Epithelial cell of esophagus (primary cell): ENCODE data around the gene PLAGL1.

Experiments
- DNase-seq: peaks from one replicate; pipeline ENCODE4 v3.0.0; 2010; ENCODE audit warnings: low read depth
- H3K4me3 ChIP-seq: 2 replicates; pipeline ENCODE4 v1.5.1; 2011; ENCODE audit warnings: mild to moderate bottlenecking, low read length, control low read depth
- TF ChIP-seq, protein P1 (sequence below): IDR thresholded peaks from 2 replicates; pipeline ENCODE4 v1.5.1; 2011; ENCODE audit warnings: low read depth, mild to moderate bottlenecking, low read length, control low read depth, inconsistent platforms; ENCODE audit not compliant: insufficient read depth; ENCODE audit errors: missing control alignments

The PLAGL1 gene

DNA sequence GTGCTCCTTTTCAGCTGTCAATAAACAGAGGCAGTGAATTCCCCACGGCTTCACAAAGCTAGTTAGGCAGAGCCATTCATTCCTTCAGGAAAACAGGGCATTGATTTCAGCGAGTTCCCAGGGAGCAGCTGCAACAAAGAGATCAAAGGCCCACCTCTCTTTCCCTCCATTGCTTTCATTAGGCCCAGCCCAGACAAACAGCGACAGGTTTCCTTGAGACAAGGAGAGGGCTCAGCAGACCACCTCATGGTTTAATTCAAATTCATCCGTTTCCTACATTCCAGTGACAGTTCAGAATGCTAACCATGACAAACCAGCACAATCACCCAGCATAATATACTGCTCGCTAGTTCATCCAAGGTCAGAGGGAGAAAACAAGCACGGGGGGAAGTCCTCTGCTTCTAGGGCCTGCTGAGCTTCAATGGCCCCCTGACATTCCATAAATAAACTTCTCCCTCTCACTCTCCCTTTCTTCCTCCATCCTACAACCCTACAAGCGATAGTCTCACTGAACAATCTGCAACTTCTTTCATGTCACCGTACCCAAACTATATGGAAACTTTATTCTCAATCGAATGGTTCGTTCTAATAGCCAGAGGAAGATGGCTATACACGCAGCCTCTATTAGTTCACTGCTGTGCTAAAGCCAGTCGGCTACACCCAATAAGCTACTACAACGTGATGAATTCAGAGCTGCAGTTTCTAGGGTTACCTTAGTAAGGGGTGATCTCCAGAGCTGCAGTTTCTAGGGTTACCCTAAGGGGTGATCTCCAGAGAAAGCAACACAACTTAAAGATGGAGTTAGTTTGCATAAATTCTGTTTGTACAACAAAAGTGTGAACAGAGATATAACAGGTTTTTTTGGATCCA lies 34.7 kb downstream of the PLAGL1 start:
- DNase-seq, result no peak
- no peak overlapping the region for H3K4me3 ChIP-seq
- TF ChIP-seq, protein P1, sequence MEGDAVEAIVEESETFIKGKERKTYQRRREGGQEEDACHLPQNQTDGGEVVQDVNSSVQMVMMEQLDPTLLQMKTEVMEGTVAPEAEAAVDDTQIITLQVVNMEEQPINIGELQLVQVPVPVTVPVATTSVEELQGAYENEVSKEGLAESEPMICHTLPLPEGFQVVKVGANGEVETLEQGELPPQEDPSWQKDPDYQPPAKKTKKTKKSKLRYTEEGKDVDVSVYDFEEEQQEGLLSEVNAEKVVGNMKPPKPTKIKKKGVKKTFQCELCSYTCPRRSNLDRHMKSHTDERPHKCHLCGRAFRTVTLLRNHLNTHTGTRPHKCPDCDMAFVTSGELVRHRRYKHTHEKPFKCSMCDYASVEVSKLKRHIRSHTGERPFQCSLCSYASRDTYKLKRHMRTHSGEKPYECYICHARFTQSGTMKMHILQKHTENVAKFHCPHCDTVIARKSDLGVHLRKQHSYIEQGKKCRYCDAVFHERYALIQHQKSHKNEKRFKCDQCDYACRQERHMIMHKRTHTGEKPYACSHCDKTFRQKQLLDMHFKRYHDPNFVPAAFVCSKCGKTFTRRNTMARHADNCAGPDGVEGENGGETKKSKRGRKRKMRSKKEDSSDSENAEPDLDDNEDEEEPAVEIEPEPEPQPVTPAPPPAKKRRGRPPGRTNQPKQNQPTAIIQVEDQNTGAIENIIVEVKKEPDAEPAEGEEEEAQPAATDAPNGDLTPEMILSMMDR, result no peak

DNA sequence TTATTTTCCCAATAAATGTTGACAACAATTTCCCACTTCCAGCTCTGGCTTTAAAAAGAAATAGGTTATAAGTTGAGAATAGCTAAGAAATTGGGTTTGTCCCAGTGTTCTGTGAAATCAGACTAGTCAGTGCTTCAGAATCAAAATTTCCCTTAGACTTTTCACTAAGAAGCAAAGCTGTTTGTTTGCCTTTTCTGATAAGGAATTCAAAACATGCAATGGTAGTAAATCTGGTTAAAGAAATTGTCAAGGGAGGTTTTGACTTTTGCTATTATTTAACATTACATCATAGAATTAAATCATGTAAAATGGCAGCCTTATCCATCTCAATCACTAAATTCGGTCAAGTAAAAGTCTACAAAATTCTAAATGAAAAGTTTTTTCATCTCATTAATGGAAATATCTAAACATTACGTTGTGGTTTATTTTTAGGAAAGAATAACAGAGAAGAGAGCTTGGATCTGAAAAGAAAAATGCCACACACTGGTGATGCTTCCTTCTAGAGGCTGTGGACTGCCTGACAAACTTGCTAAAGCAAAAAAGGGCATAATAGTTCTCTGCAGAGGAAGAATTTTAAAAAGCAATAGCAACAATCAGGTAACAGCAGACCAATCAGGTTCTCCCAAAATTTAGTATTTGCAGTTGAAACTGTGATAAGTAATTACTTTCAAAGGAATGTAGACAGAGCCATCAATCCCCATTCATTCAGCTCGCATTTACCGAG lies 36.4 kb downstream of the PLAGL1 start:
- DNase-seq, result no peak
- TF ChIP-seq, protein P1, result no peak
- H3K4me3 ChIP-seq, result no peak overlapping the region

DNA sequence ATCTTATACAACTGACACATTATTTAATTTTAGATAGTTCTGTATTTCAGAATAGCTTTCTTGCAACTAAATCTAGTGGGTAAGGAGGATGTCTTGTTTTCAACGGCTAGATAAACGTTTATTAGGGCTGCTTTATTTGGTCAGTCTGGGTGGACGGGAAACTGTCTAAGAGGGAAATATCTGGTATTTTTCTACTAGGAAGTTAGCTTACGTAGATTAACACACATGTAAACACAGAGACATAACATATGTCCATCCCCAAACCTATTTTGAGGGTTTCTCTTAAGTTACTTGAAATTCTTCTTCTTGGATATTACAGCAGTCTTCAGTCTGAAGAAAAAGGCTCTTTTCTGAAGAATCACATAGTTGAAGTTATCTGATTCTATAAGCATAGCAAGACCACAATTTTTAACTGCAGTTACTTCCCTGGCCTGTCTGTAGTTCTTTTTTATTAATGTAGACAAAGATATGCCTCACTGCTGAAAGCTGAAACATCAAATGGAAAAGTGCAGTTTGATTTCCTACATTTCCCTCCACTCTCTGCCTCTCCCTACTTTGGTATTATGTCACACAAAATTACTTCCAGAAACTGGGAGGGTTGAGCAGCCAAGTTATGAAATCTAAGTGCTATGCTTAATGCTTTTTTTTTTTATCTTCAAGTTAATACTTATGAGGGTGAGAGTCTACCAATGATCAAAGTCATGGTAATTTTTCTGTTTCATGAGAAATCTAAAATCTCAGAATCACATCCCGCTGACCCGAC lies 37.4 kb downstream of the PLAGL1 start:
- H3K4me3 ChIP-seq, result no peak overlapping the region
- TF ChIP-seq, protein P1, result no peak
- no peak for DNase-seq

- DNase-seq, result no peak
- H3K4me3 ChIP-seq, result no peak overlapping the region
- TF ChIP-seq, protein P1, result no peak
These were observed 39.0 kb downstream of the PLAGL1 start for GRCh38 chr6:143969077-143969476.

DNA sequence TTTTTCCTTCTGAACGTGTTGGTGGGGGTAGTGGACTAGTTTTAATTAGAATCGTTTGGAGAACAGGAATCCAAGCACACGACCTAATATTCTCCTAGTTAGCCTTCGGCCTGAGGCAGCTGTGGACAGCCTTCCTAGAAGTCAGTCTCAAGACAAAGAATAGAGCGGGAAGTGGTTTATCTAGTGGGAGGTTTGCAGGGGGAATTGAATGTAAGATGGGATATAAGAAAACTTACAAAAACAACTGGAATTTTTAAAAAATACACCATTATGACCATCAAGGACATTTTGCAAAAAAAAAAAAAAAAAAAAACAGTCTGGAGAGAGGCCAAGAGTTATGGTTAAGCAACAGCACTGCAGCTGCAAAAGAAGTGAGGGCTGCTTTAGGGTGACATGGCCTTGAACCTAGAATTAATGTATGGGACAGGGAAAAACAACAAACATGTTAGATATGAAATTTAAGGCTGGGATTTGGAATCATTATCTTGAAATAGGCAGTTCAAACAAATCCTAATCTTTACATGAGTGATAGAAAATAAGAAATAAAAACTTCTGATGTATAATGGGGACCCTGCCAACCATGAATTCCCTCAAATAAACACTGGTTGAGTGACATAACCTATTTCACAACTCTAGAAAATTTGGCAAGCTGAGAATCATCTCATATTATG lies 40.2 kb downstream of the PLAGL1 start:
- TF ChIP-seq, protein P1, result no peak
- H3K4me3 ChIP-seq, result no peak overlapping the region
- DNase-seq, result no peak

DNA sequence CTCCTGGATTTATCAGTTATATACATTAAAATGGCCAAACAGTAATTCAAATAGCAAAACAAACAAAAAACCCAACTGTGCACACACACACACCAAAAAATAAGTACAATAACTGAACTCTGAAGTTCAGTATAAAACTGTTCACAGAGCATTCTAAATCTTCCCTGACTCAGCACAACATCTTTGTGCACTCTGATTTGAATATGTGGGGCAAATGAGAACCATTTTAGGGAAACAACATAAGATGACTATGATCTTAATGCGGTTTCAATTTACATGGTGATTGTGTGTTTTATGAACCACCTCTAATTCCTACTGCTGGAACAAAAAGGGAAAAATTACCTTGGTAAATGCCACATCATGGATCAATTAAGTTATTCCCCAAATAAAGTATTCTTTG lies 41.7 kb downstream of the PLAGL1 start:
- DNase-seq, result no peak
- H3K4me3 ChIP-seq, result no peak overlapping the region
- TF ChIP-seq, protein P1, result no peak
